ENCODE data around the gene ZNF688.

Gene ZNF688

DNA sequence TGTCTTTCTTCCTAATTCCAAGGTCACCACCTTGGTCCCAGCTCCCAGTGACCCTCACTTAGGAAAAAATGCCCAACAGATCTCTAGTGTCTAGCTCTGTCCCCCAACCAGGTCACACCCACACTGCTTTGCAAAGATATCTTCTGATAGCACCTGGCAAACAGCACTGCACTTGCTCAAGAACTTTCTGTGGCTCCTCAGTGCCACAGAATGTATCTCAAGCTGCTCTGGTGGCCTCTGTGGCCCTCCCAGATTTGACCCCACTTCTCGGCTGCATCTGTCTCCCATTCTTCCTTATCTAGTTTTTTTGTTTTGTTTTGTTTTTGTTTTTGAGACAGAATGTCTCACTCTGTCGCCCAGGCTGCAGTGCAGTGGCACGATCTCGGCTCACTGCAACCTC lies 5.0 kb downstream of the ZNF688 start:
- TF ChIP-seq POLR2AphosphoS5 (IDR thresholded peaks at IDR 0.05; ENCODE audit: low read depth) (no peak), GABPA (IDR thresholded peaks at IDR 0.05; ENCODE audit: low read depth) (no peak), SPI1 (IDR thresholded peaks at IDR 0.05; ENCODE audit: borderline replicate concordance, low read depth) (no peak)
- TF ChIP-seq, protein P1, sequence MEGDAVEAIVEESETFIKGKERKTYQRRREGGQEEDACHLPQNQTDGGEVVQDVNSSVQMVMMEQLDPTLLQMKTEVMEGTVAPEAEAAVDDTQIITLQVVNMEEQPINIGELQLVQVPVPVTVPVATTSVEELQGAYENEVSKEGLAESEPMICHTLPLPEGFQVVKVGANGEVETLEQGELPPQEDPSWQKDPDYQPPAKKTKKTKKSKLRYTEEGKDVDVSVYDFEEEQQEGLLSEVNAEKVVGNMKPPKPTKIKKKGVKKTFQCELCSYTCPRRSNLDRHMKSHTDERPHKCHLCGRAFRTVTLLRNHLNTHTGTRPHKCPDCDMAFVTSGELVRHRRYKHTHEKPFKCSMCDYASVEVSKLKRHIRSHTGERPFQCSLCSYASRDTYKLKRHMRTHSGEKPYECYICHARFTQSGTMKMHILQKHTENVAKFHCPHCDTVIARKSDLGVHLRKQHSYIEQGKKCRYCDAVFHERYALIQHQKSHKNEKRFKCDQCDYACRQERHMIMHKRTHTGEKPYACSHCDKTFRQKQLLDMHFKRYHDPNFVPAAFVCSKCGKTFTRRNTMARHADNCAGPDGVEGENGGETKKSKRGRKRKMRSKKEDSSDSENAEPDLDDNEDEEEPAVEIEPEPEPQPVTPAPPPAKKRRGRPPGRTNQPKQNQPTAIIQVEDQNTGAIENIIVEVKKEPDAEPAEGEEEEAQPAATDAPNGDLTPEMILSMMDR (IDR thresholded peaks at IDR 0.05; ENCODE audit: insufficient read depth, low read length): no peak
- TF ChIP-seq, protein P2, sequence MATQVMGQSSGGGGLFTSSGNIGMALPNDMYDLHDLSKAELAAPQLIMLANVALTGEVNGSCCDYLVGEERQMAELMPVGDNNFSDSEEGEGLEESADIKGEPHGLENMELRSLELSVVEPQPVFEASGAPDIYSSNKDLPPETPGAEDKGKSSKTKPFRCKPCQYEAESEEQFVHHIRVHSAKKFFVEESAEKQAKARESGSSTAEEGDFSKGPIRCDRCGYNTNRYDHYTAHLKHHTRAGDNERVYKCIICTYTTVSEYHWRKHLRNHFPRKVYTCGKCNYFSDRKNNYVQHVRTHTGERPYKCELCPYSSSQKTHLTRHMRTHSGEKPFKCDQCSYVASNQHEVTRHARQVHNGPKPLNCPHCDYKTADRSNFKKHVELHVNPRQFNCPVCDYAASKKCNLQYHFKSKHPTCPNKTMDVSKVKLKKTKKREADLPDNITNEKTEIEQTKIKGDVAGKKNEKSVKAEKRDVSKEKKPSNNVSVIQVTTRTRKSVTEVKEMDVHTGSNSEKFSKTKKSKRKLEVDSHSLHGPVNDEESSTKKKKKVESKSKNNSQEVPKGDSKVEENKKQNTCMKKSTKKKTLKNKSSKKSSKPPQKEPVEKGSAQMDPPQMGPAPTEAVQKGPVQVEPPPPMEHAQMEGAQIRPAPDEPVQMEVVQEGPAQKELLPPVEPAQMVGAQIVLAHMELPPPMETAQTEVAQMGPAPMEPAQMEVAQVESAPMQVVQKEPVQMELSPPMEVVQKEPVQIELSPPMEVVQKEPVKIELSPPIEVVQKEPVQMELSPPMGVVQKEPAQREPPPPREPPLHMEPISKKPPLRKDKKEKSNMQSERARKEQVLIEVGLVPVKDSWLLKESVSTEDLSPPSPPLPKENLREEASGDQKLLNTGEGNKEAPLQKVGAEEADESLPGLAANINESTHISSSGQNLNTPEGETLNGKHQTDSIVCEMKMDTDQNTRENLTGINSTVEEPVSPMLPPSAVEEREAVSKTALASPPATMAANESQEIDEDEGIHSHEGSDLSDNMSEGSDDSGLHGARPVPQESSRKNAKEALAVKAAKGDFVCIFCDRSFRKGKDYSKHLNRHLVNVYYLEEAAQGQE (IDR thresholded peaks at IDR 0.05; ENCODE audit: insufficient replicate concordance, low read depth): no peak
- no peak for DNase-seq (ENCODE audit: low read depth in 1 of 2, low spot score in 1 of 2)
- Histone ChIP-seq H3K27me3 (ENCODE audit: insufficient read depth, poor library complexity, severe bottlenecking) (no peaks in the 10 kb centered on the region), H3K27ac (replicated peaks) (no peak overlapping the region), H3K4me3 (replicated peaks; ENCODE audit: insufficient read depth, low read length) (no peak overlapping the region)

DNA sequence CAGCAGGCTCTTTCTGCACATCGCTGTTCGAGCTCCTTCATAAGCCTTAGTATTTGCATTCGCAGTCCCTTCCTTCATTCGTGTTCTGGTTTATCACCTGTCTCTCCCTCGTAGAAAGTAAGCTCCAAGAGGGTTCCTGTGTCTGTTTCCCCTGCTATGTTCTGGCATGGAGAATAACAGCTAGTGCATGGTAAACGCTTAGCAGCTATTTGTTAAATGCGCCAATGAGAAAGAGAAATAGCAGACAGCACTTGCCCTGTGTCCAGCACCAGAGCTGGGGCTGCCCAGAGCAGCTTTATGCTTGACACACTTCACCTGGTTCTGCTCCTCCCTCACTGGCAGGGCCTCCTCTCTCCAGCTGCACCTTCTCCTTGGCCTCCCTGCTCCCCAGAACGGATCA lies 5.5 kb downstream of the ZNF688 start:
- no peak for DNase-seq (ENCODE audit: low read depth in 1 of 2, low spot score in 1 of 2)
- TF ChIP-seq, protein P2 (IDR thresholded peaks at IDR 0.05; ENCODE audit: insufficient replicate concordance, low read depth): no peak
- TF ChIP-seq, protein P1 (IDR thresholded peaks at IDR 0.05; ENCODE audit: insufficient read depth, low read length): no peak
- no peak for TF ChIP-seq POLR2AphosphoS5 (IDR thresholded peaks at IDR 0.05; ENCODE audit: low read depth)
- Histone ChIP-seq H3K27ac (replicated peaks) (no peak overlapping the region), H3K4me3 (replicated peaks; ENCODE audit: insufficient read depth, low read length) (no peak overlapping the region), H3K27me3 (ENCODE audit: insufficient read depth, poor library complexity, severe bottlenecking) (no peaks in the 10 kb centered on the region)

DNA sequence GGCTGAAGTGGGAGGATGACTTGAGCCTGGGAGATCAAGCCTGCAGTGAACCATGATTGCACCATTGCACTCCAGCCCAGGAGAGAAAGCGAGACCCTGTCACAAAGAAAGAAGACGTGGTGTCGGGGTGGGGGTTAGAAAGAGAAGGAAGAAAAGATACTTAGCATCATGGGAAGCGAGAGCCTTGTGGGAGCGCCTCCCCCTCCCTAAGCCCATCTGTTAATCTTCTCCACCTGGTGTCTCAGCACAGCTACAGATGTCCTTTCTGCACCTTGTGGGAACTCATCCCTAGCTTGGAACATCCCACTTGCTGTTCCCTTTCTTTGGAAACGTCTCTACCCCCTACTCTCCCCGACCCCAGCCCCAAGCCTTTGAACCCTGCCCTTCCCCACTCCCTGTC lies 6.0 kb downstream of the ZNF688 start:
- no peak for TF ChIP-seq POLR2AphosphoS5 (IDR thresholded peaks at IDR 0.05; ENCODE audit: low read depth)
- no peak for TF ChIP-seq GABPA (IDR thresholded peaks at IDR 0.05; ENCODE audit: low read depth)
- TF ChIP-seq, protein P2 (IDR thresholded peaks at IDR 0.05; ENCODE audit: insufficient replicate concordance, low read depth): no peak
- TF ChIP-seq, protein P1 (IDR thresholded peaks at IDR 0.05; ENCODE audit: insufficient read depth, low read length): no peak
- TF ChIP-seq SPI1 (IDR thresholded peaks at IDR 0.05; ENCODE audit: borderline replicate concordance, low read depth): no peak
- Histone ChIP-seq H3K27me3 (ENCODE audit: insufficient read depth, poor library complexity, severe bottlenecking) (no peaks in the 10 kb centered on the region), H3K4me3 (replicated peaks; ENCODE audit: insufficient read depth, low read length) (no peak overlapping the region), H3K27ac (replicated peaks) (no peak overlapping the region)
- no peak for DNase-seq (ENCODE audit: low read depth in 1 of 2, low spot score in 1 of 2)
